ENCODE results near the gene DDX27. TPM values are rescaled to one million over a fixed set of nuclear protein-coding genes. Genes with fewer than 3 reads are reported as not detected.
A peak's percentile ranks its signal among the peaks of the same experiment; 100 is the strongest.

Gene DDX27
- total and polyA plus RNA-seq, 2 of the 13 experiments (the other 11 are each of a cell fraction or from before 2014, with no cell fraction given), result 42.6 to 72.8 TPM

DNA sequence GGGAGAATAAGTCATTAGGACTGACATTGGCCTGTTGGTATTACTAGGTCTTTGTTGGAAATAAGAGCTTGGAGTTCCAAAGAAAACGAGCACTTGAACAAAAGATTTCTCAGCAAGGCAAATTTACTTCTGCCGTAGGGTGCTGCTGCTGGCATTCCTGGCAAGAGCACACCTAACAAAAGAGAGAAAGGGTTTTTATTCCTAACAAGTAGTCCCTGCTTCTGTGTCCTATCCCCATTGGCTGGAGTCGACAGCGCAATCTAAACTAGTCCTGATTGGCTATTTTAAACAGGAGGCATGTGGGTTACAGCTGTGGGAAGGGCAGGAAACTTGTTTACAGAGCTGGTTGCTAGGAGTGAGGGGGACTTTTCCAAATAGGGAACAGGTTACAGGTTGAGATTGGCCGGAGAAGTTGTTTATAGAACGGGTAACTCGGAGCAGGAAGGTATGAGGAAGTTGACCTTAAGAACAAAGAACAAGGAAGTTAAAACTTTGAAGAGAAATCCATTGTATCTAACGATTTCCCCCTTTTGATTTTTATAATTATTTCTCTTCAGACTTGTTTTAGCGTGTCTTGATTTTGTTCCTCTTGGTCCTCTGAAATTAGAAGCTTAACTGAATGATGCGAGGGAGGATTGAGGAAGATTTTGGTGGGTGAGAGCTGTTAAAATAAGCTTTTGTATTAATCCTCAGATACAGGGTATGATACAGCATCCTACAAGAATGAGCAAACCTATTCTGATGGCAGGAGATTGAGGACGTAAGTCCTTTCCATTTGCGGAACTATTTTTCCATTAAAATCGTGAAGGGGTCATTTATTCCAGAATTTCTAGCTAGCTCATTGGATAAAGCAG is 62.1 kb downstream of the DDX27 start (continued):
- TF ChIP-seq, protein P1, sequence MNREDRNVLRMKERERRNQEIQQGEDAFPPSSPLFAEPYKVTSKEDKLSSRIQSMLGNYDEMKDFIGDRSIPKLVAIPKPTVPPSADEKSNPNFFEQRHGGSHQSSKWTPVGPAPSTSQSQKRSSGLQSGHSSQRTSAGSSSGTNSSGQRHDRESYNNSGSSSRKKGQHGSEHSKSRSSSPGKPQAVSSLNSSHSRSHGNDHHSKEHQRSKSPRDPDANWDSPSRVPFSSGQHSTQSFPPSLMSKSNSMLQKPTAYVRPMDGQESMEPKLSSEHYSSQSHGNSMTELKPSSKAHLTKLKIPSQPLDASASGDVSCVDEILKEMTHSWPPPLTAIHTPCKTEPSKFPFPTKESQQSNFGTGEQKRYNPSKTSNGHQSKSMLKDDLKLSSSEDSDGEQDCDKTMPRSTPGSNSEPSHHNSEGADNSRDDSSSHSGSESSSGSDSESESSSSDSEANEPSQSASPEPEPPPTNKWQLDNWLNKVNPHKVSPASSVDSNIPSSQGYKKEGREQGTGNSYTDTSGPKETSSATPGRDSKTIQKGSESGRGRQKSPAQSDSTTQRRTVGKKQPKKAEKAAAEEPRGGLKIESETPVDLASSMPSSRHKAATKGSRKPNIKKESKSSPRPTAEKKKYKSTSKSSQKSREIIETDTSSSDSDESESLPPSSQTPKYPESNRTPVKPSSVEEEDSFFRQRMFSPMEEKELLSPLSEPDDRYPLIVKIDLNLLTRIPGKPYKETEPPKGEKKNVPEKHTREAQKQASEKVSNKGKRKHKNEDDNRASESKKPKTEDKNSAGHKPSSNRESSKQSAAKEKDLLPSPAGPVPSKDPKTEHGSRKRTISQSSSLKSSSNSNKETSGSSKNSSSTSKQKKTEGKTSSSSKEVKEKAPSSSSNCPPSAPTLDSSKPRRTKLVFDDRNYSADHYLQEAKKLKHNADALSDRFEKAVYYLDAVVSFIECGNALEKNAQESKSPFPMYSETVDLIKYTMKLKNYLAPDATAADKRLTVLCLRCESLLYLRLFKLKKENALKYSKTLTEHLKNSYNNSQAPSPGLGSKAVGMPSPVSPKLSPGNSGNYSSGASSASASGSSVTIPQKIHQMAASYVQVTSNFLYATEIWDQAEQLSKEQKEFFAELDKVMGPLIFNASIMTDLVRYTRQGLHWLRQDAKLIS (CRISPR knock-in tag; IDR thresholded peaks at IDR 0.05), result no peak; the same call in 1 of the 2 replicates
- 0 out of 2 replicates have a peak, but pooled peaks have one; percentile 37 for TF ChIP-seq ZNF816 (CRISPR knock-in tag; IDR thresholded peaks at IDR 0.05; ENCODE audit: borderline replicate concordance)
- TF ChIP-seq, protein P2, sequence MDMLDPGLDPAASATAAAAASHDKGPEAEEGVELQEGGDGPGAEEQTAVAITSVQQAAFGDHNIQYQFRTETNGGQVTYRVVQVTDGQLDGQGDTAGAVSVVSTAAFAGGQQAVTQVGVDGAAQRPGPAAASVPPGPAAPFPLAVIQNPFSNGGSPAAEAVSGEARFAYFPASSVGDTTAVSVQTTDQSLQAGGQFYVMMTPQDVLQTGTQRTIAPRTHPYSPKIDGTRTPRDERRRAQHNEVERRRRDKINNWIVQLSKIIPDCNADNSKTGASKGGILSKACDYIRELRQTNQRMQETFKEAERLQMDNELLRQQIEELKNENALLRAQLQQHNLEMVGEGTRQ (IDR thresholded peaks at IDR 0.05; ENCODE audit: low read depth, low read length), result no peak
- TF ChIP-seq, protein P2 (CRISPR knock-in tag; IDR thresholded peaks at IDR 0.05; ENCODE audit: borderline replicate concordance), result 0 out of 2 replicates have a peak, but pooled peaks have one; percentile 26
- no peak for TF ChIP-seq KLF11 (CRISPR knock-in tag; IDR thresholded peaks at IDR 0.05)
- TF ChIP-seq ARNT2 (CRISPR knock-in tag; IDR thresholded peaks at IDR 0.05; ENCODE audit: low read depth), result peak; percentile 72; the same call in 1 of the 2 replicates
- TF ChIP-seq ZBTB2 (CRISPR knock-in tag; IDR thresholded peaks at IDR 0.05; ENCODE audit: low read depth), result no peak
- peak; percentile 68; the same call in 1 of the 2 replicates for TF ChIP-seq NFIC (IDR thresholded peaks at IDR 0.05; ENCODE audit: low read length)
- no peak for TF ChIP-seq GATAD1 (CRISPR knock-in tag; IDR thresholded peaks at IDR 0.05)
- TF ChIP-seq ZNF615 (CRISPR knock-in tag; IDR thresholded peaks at IDR 0.05; ENCODE audit: borderline replicate concordance), result no peak
- peak; percentile 62; the same call in 1 of the 2 replicates for TF ChIP-seq ATF1 (CRISPR knock-in tag; IDR thresholded peaks at IDR 0.05)
- 0 out of 2 replicates have a peak, but pooled peaks have one; percentile 57 for TF ChIP-seq ZC3H13 (CRISPR knock-in tag; IDR thresholded peaks at IDR 0.05)
- peak; percentile 87 for TF ChIP-seq RFX1 (IDR thresholded peaks at IDR 0.05)
- TF ChIP-seq JUN (CRISPR knock-in tag; IDR thresholded peaks at IDR 0.05), result no peak
- TF ChIP-seq ZNF557 (CRISPR knock-in tag; IDR thresholded peaks at IDR 0.05), result no peak
- no peak for TF ChIP-seq ZNF512 (CRISPR knock-in tag; IDR thresholded peaks at IDR 0.05)
- peak; percentile 80 for TF ChIP-seq TEAD3 (CRISPR knock-in tag; optimal IDR thresholded peaks at IDR 0.05; ENCODE audit: borderline replicate concordance)
- TF ChIP-seq ZSCAN5A (CRISPR knock-in tag; IDR thresholded peaks at IDR 0.05; ENCODE audit: borderline replicate concordance), result peak; percentile 86; the same call in 1 of the 2 replicates
- TF ChIP-seq PHF5A (CRISPR knock-in tag; IDR thresholded peaks at IDR 0.05; ENCODE audit: low read depth, unreplicated experiment), result no peak
